ENCODE results near the gene BICDL2. TPM values are rescaled to one million over a fixed set of nuclear protein-coding genes. Genes with fewer than 3 reads are reported as not detected.

The BICDL2 gene
- total RNA-seq, 2 experiments from 2014 or later, result 0.40 to 0.46 TPM

DNA sequence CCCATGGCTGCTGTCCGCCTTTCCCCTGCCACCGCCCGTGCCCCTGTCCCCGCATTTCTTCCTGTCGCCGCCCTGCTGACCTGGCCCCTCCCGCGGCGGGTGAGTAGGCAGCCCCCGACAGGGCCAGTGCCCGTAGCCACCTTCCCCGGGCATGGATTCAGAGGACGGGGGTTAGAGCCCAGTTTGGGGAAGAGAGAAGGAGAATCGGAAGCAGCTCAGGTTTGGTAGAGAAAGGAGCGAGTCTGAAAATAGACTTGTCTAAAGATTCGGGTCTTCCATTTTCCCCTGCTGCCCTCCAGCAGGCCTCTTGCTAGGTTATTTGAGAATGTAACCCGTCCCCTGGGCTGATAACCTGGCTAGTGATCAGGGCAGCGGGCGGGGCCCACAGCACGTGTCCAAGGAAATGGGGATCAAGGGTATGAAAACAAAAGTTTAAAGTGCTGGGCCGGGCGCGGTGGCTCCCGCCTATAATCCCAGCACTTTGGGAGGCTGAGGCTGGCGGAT, 31.9 kb downstream of the BICDL2 start:
- ChIA-PET POLR2A (interaction anchor here (0.6 to 1.6 kb wide), 3 partner anchors 24 to 122 kb away, joined by 4 to 5 read pairs (median 4); partner anchors contain the start of gene FLYWCH2), CTCF (interaction anchor here (0.6 to 14.6 kb wide), 6 partner anchors 21 to 130 kb away, joined by 3 to 412 read pairs (median 7); partner anchors contain the start of genes CLDN6, HCFC1R1, THOC6 and TNFRSF12A)
- H3K4me3 Mint-ChIP-seq, result peak overlapping the region; percentile 66
- peaks cover 26% of the 10 kb centered on the region for H3K4me1 Mint-ChIP-seq (ENCODE audit: low read depth)
- H3K9me3 Mint-ChIP-seq, result no peaks in the 10 kb centered on the region
- H3K36me3 Mint-ChIP-seq, result no peaks in the 10 kb centered on the region
- intact Hi-C loops (cut with micrococcal nuclease), result loop anchor here (1.0 kb wide), 2 partner anchors 15 to 19 kb away; partner anchors contain the start of genes THOC6 and TNFRSF12A
- DNase-seq, result no peak
- no peak overlapping the region for H3K27ac Mint-ChIP-seq
- H3K27me3 Mint-ChIP-seq, result peaks cover 3% of the 10 kb centered on the region

DNA sequence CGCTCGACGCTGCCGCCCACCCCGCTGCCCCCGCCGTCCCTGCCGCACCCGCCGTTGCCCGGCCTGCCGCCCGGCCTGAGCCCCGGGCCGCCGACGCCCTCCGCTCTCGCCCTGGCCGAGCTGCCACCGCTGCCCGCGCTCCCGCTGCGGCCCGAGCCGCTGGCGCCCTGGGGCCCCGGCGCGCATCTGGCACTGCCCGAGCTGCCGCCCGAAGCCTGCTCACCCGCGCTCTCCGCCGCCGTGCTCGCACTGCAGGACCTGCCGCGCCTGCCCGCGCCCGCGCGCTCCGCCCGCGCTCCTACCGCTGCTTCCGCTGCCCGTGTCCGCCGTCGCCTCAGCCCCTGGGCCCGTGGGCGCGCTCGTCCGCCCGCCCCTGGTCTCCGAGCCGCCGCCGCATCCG, 32.4 kb downstream of the BICDL2 start:
- Mint-ChIP-seq H3K9me3 (no peaks in the 10 kb centered on the region), H3K4me1 (ENCODE audit: low read depth) (peaks cover 26% of the 10 kb centered on the region), H3K4me3 (no peak overlapping the region), H3K36me3 (no peaks in the 10 kb centered on the region), H3K27me3 (peaks cover 3% of the 10 kb centered on the region), H3K27ac (no peak overlapping the region)
- intact Hi-C loops (cut with micrococcal nuclease), result loop anchor here (1.0 kb wide), 2 partner anchors 16 to 20 kb away; partner anchors contain the start of genes THOC6 and TNFRSF12A
- DNase-seq, result peak; percentile 32
- POLR2A ChIA-PET, result interaction anchor here (0.6 to 1.6 kb wide), 4 partner anchors 17 to 121 kb away, joined by 4 to 7 read pairs (median 5); partner anchors contain the start of gene FLYWCH2
- CTCF ChIA-PET, result interaction anchor here (0.6 to 14.6 kb wide), 21 partner anchors 8 to 1923 kb away, joined by 3 to 412 read pairs (median 4); partner anchors contain the start of genes CLDN6, CLDN9, HCFC1R1 and THOC6

DNA sequence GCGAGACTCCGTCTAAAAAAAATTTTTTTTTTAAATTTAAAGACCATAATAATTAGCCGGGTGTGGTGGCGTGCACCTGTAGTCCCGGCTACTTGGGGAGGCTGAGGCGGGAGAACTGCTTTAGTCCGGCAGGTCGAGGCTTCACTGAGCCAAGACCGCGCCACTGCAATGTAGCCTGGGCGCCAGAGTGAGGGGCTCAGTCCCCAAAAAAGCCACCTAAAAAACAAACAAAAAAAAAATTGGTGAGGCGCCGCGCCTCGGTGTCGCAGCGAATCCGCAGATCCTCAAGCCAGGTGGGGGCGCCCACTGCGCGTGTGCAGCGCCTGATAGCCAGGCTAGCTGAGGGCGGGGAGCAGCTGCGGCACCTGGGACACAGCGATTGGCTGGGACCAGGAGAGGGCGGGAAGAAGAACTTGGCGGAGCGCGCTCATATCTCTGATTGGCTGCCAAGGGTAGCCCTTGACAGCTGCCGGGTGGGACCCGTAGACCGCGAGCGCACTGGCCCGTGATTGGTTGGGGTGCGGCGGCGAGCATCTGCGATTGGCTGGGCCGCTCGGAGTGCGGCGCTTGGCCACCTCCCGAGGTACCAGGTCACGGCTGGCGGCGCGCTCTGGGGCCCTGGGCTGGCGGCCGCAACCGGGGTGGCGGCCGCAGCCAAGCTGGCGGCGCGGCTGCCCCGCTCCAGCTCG, 33.0 kb downstream of the BICDL2 start:
- H3K27me3 Mint-ChIP-seq, result peaks cover 5% of the 10 kb centered on the region
- peak overlapping the region; percentile 48 for H3K4me3 Mint-ChIP-seq
- DNase-seq, result peak; percentile 99
- H3K4me1 Mint-ChIP-seq (ENCODE audit: low read depth), result peaks cover 23% of the 10 kb centered on the region
- POLR2A ChIA-PET, result interaction anchor here (1.0 to 1.6 kb wide), 3 partner anchors 18 to 121 kb away, joined by 4 to 7 read pairs (median 5); partner anchors contain the start of gene FLYWCH2
- intact Hi-C loops (cut with micrococcal nuclease), result loop anchor here (1.0 to 2.0 kb wide), 3 partner anchors 17 to 25 kb away; partner anchors contain the start of genes THOC6 and TNFRSF12A
- CTCF ChIA-PET, result interaction anchor here (0.6 to 14.6 kb wide), 21 partner anchors 9 to 1924 kb away, joined by 3 to 412 read pairs (median 4); partner anchors contain the start of genes CLDN6, CLDN9, HCFC1R1 and THOC6
- no peaks in the 10 kb centered on the region for H3K9me3 Mint-ChIP-seq
- H3K36me3 Mint-ChIP-seq, result no peaks in the 10 kb centered on the region
- peak overlapping the region; percentile 58 for H3K27ac Mint-ChIP-seq

DNA sequence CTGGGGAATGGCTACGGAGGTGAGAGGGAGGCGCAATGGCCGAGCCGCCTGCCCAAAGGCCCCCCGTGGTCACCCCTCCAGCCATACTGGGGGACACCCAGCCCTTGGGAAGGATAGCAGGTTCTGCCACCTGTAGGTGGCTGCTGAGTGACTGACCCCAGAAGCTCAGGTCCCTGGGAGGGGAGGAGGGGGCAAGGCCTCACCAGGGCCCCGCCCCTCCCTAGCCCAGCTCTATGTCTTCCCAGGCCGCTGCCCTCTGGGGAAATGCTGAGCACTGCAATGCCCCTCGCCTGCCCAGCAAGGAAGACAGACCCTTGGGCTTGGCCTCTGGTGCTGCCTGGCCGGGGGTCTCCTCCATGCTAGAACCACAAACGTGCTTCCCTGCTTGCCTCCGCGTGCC, 35.4 kb downstream of the BICDL2 start:
- Mint-ChIP-seq H3K27me3 (peaks cover 4% of the 10 kb centered on the region), H3K36me3 (no peaks in the 10 kb centered on the region), H3K9me3 (no peaks in the 10 kb centered on the region), H3K4me1 (ENCODE audit: low read depth) (peaks cover 4% of the 10 kb centered on the region), H3K27ac (no peak overlapping the region), H3K4me3 (peak overlapping the region; percentile 16)
- DNase-seq, result no peak
- ChIA-PET POLR2A (no interaction called here), CTCF (interaction anchor here (14.6 kb wide), 1 partner anchor 25 kb away, joined by 412 read pairs; the partner anchor contains the start of genes CLDN6, HCFC1R1, THOC6 and TNFRSF12A)
- intact Hi-C loops (cut with micrococcal nuclease), result no loop called here

DNA sequence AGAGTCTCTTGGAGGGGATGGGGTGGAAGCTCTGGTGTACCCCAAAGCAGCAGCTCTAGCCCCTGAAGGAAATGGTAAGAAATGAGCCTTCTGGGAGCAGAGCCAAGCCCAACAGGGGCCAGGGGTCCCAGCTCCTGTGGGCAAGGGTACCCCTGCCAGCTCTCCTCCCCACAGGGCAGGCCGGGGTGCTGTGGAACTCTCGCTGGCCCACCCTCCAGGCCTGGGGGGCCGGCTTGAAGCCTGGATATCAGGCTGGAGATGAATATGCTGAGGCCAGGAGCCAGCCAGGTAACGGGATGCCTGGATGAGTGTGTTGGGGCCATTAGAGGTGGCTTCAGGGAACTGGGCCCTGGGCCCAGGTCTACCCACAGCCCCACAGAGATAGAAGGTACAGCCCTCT, 36.2 kb downstream of the BICDL2 start:
- no peaks in the 10 kb centered on the region for H3K9me3 Mint-ChIP-seq
- POLR2A ChIA-PET, result no interaction called here
- CTCF ChIA-PET, result interaction anchor here (14.6 kb wide), 1 partner anchor 26 kb away, joined by 412 read pairs; the partner anchor contains the start of genes CLDN6, HCFC1R1, THOC6 and TNFRSF12A
- H3K27ac Mint-ChIP-seq, result no peak overlapping the region
- peaks cover 4% of the 10 kb centered on the region for H3K27me3 Mint-ChIP-seq
- peak overlapping the region; percentile 7 for H3K4me3 Mint-ChIP-seq
- H3K36me3 Mint-ChIP-seq, result no peaks in the 10 kb centered on the region
- DNase-seq, result no peak
- intact Hi-C loops (cut with micrococcal nuclease), result no loop called here
- H3K4me1 Mint-ChIP-seq (ENCODE audit: low read depth), result peaks cover 4% of the 10 kb centered on the region

DNA sequence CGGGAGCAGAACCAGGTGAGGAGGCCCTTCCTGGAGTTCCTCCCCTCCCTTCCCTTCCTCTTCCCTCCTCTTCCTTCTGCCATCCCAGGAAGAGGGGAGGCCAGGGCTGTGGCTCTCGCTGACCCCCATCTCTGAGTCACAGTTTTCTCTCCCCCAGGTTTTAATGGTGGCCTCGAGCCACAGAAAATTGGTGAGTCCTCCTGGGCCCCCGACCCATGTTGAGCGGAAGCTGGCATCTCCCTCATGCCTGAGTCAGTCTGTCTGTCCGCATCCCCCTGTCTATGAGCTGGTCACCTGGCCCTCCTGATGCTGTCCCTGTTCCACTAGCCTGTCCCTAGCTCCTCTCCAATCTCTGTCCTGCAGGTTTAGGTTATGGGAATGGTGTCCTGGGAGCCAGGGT, 36.8 kb downstream of the BICDL2 start:
- peaks cover 3% of the 10 kb centered on the region for H3K4me1 Mint-ChIP-seq (ENCODE audit: low read depth)
- H3K9me3 Mint-ChIP-seq, result no peaks in the 10 kb centered on the region
- peaks cover 4% of the 10 kb centered on the region for H3K27me3 Mint-ChIP-seq
- ChIA-PET POLR2A (no interaction called here), CTCF (interaction anchor here (14.6 kb wide), 1 partner anchor 26 kb away, joined by 412 read pairs; the partner anchor contains the start of genes CLDN6, HCFC1R1, THOC6 and TNFRSF12A)
- no peak for DNase-seq
- no peak overlapping the region for H3K27ac Mint-ChIP-seq
- no peaks in the 10 kb centered on the region for H3K36me3 Mint-ChIP-seq
- intact Hi-C loops (cut with micrococcal nuclease), result no loop called here
- H3K4me3 Mint-ChIP-seq, result no peak overlapping the region

DNA sequence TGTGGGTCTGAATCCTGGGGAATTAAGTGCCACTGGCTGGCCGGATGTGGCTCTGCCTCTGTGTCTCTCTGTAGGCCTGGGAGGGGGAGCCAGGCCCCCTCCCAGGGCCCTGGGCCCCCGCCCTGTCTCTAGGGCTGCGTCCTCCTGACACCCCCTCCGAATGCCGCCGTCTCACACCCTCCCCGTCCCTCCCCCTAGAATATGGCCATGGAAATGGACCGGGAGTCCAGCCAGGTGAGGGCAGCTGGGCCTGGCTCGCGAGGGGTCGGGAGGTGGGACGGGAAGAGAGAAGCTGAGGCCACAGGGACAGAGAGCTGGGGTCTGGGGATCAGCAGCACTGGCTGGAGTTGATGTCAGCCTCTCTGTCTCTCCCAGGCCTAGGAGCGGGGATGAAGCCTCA, 40.4 kb downstream of the BICDL2 start:
- intact Hi-C loops (cut with micrococcal nuclease), result no loop called here
- Mint-ChIP-seq H3K9me3 (no peaks in the 10 kb centered on the region), H3K27ac (no peak overlapping the region), H3K36me3 (no peaks in the 10 kb centered on the region), H3K4me1 (ENCODE audit: low read depth) (no peaks in the 10 kb centered on the region), H3K27me3 (peaks cover 4% of the 10 kb centered on the region), H3K4me3 (no peak overlapping the region)
- no peak for DNase-seq
- CTCF ChIA-PET, result interaction anchor here (1.4 kb wide), 1 partner anchor 35 kb away, joined by 4 read pairs; no protein-coding TSS in a partner anchor
- POLR2A ChIA-PET, result no interaction called here

DNA sequence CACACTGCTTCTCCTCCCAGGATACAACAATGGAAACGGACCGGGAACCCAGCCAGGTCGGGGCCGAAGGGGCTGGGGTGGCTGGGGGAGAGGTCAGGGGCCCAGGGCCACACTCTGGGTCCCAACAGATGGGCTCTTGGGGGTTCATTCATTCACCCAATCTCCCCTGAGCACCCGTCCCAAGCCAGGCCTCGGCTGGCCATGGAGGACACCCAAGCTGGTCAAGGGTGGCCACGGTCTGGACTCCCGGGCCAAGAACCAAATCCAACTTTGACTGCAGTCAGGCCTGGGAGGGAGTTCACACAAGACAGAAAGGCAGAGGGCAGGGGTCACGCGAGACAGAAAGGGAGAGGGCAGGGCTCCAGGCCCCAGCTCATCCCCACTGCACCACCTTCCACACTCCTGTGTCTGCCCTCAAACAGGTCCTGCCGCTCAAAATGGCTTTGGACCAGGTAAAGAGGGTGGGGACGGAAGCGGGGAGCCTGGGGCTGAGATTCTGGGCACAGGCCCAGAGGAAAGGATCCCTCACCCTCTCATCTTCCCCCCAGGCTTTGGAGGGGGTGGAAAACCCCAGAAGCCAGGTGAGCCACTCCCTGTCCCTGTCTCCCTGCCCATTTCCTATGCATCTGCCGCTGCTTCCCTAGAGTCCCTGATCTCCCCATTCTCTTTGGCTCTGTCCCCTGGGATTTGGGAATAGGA, 44.2 kb downstream of the BICDL2 start:
- CTCF ChIA-PET, result interaction anchor here (1.3 kb wide), 1 partner anchor 39 kb away, joined by 3 read pairs; no protein-coding TSS in a partner anchor
- POLR2A ChIA-PET, result no interaction called here
- no peaks in the 10 kb centered on the region for H3K4me1 Mint-ChIP-seq (ENCODE audit: low read depth)

DNA sequence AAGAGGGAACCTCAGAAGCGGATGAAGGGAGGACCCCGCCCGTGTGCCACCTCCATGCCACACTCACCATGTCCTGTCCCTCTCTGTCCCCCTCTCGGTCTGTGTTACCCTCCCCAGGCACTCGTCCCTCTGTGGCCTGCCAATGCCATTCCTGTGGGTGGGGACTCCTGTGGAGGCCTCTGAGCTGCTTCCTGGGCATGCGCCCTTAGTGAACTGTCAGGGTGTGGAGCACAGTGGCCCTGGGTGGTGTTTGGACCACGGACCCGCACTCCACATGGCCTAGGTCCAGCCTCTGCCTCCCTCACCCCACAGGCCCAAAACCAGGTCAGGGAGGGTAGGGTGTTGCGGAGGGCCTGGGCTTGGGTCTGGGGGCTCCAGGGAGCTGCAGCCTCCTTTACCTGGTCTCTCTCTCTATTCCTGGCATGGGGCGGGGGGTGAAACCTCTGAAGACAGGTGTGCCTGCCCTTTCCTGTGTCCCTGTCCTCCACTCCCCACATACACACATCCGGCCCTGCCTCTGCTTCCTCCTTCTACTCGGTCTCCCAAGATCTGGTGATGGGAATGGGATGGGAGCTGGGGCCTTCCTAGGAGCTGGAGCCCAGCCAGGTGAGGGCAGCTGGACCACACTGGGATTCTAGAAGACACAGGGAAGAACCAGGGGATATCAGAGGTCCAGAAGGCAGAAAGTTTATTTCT, 45.0 kb downstream of the BICDL2 start:
- DNase-seq, result no peak
- Mint-ChIP-seq H3K36me3 (no peaks in the 10 kb centered on the region), H3K4me1 (ENCODE audit: low read depth) (no peaks in the 10 kb centered on the region), H3K27ac (no peak overlapping the region), H3K27me3 (peaks cover 2% of the 10 kb centered on the region), H3K9me3 (no peaks in the 10 kb centered on the region), H3K4me3 (no peak overlapping the region)
- ChIA-PET POLR2A (no interaction called here), CTCF (no interaction called here)
- intact Hi-C loops (cut with micrococcal nuclease), result no loop called here

More for the DNA sequence above, 44.2 kb downstream of the BICDL2 start:
- no peak overlapping the region for H3K27ac Mint-ChIP-seq
- H3K27me3 Mint-ChIP-seq, result peaks cover 2% of the 10 kb centered on the region
- H3K9me3 Mint-ChIP-seq, result no peaks in the 10 kb centered on the region
- intact Hi-C loops (cut with micrococcal nuclease), result no loop called here
- no peaks in the 10 kb centered on the region for H3K36me3 Mint-ChIP-seq
- no peak for DNase-seq
- H3K4me3 Mint-ChIP-seq, result no peak overlapping the region

DNA sequence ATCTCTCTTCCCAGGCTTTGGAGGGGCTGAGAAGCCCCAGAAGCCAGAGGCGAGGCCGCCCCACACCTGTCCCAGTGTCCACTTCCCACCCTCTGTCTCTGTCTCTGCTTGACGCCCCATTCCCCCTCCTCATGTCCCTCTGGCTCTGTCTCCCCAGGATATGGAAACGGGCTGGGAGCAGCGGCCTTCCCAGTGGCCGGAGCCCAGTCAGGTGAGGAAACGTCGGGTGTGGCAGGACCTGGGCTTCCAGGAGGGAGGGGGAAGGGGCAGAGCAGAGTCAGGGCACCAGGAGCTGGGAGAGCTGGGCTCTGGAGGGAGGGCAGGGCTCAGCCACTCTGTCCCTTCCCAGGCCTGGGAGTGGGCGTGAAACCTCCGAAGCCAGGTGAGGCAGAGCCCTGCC, 45.9 kb downstream of the BICDL2 start:
- H3K4me1 Mint-ChIP-seq (ENCODE audit: low read depth), result no peaks in the 10 kb centered on the region
- CTCF ChIA-PET, result no interaction called here
- peaks cover 2% of the 10 kb centered on the region for H3K27me3 Mint-ChIP-seq
- no peaks in the 10 kb centered on the region for H3K9me3 Mint-ChIP-seq
- no peak for DNase-seq
- intact Hi-C loops (cut with micrococcal nuclease), result no loop called here
- POLR2A ChIA-PET, result no interaction called here
- no peak overlapping the region for H3K27ac Mint-ChIP-seq
- H3K4me3 Mint-ChIP-seq, result no peak overlapping the region
- no peaks in the 10 kb centered on the region for H3K36me3 Mint-ChIP-seq

DNA sequence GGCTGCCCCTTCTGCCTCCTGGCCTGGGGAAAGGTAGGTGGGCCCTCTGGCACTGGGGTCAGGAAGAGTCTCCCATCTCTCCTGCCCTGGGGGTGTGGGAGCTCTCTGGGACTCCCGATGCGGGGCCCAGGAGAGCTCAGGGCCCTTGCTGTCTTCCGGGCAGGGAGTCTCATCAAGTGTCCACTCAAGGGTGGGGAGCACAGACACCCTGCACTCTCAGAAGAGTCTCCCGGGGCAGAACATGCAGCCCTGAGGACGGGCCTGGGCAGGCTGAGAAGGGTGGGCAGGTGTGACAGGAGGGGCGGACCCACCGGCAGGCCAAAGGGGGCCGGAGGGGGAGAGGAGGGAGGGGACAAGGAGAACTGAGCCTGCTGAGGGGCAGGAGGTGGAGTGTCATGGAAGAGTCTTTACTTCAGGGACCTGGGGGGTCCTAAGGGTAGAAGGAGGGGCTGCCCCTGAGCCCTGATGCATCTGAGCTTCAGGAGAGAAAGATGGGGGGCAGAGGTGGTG, 48.1 kb downstream of the BICDL2 start:
- Mint-ChIP-seq H3K27ac (no peak overlapping the region), H3K36me3 (no peaks in the 10 kb centered on the region)
- DNase-seq, result no peak

More for the DNA sequence above, 48.1 kb downstream of the BICDL2 start:
- Mint-ChIP-seq H3K9me3 (no peaks in the 10 kb centered on the region), H3K27me3 (peaks cover 2% of the 10 kb centered on the region), H3K4me3 (no peak overlapping the region), H3K4me1 (ENCODE audit: low read depth) (peaks cover 4% of the 10 kb centered on the region)
- POLR2A ChIA-PET, result no interaction called here
- intact Hi-C loops (cut with micrococcal nuclease), result no loop called here
- CTCF ChIA-PET, result interaction anchor here (0.9 kb wide), 1 partner anchor 40 kb away, joined by 4 read pairs; no protein-coding TSS in a partner anchor

Measured in activated CD4-positive, alpha-beta memory T cell treated with anti-CD3 and anti-CD28 coated beads for 36 hours (primary cell).